ENCODE data around the gene POFUT2. TPM values are rescaled to one million over a fixed set of nuclear protein-coding genes. Genes with fewer than 3 reads are reported as not detected.

POFUT2 gene
- total RNA-seq, 2 donors from 2014 or later: 48.5 to 66.4 TPM

- Mint-ChIP-seq H3K27ac (no peak overlapping the region), H3K4me3 (peak overlapping the region; percentile 25), H3K27me3 (peaks cover 6% of the 10 kb centered on the region), H3K4me1 (peaks cover 14% of the 10 kb centered on the region), H3K36me3 (ENCODE audit: low read depth) (no peaks in the 10 kb centered on the region)
- H3K9me3 ChIP-seq (ENCODE audit: control insufficient read depth, low read length, poor library complexity, severe bottlenecking): no peaks in the 10 kb centered on the region
- no peak for ATAC-seq
- no peak for DNase-seq
Observed at GRCh38 chr21:45234127-45234526, 53.6 kb downstream of the POFUT2 start.

GRCh38 chr21:45231705-45232104 lies 56.0 kb downstream of the POFUT2 start:
- ATAC-seq (no peak), DNase-seq (no peak)
- H3K4me1 Mint-ChIP-seq: peaks cover 25% of the 10 kb centered on the region
- H3K36me3 Mint-ChIP-seq (ENCODE audit: low read depth): peaks cover 2% of the 10 kb centered on the region
- peaks cover 6% of the 10 kb centered on the region for H3K27me3 Mint-ChIP-seq
- no peak overlapping the region for H3K4me3 Mint-ChIP-seq
- peak overlapping the region; percentile 60 for H3K27ac Mint-ChIP-seq
- no peaks in the 10 kb centered on the region for H3K9me3 ChIP-seq (ENCODE audit: control insufficient read depth, low read length, poor library complexity, severe bottlenecking)

- Mint-ChIP-seq H3K4me3 (peak overlapping the region; percentile 60), H3K27me3 (no peaks in the 10 kb centered on the region), H3K4me1 (peaks cover 36% of the 10 kb centered on the region), H3K27ac (no peak overlapping the region), H3K36me3 (ENCODE audit: low read depth) (peaks cover 2% of the 10 kb centered on the region)
- no peaks in the 10 kb centered on the region for H3K9me3 ChIP-seq (ENCODE audit: control insufficient read depth, low read length, poor library complexity, severe bottlenecking)
- no peak for ATAC-seq
- no peak for DNase-seq
Observed at GRCh38 chr21:45228656-45229240, 58.9 kb downstream of the POFUT2 start.

GRCh38 chr21:45228171-45228641 lies 59.5 kb downstream of the POFUT2 start:
- H3K9me3 ChIP-seq (ENCODE audit: control insufficient read depth, low read length, poor library complexity, severe bottlenecking): no peaks in the 10 kb centered on the region
- DNase-seq (peak in 2 of 3 donors; percentile 19 to 32), ATAC-seq (peak; percentile 45)
- H3K27ac Mint-ChIP-seq: peak overlapping the region; percentile 95
- H3K27me3 Mint-ChIP-seq: no peaks in the 10 kb centered on the region
- peaks cover 2% of the 10 kb centered on the region for H3K36me3 Mint-ChIP-seq (ENCODE audit: low read depth)
- H3K4me3 Mint-ChIP-seq: peak overlapping the region; percentile 52
- H3K4me1 Mint-ChIP-seq: peaks cover 36% of the 10 kb centered on the region

GRCh38 chr21:45227735-45228134 lies 60.0 kb downstream of the POFUT2 start:
- no peaks in the 10 kb centered on the region for H3K9me3 ChIP-seq (ENCODE audit: control insufficient read depth, low read length, poor library complexity, severe bottlenecking)
- peaks cover 2% of the 10 kb centered on the region for H3K36me3 Mint-ChIP-seq (ENCODE audit: low read depth)
- peaks cover 36% of the 10 kb centered on the region for H3K4me1 Mint-ChIP-seq
- peak overlapping the region; percentile 95 for H3K27ac Mint-ChIP-seq
- ATAC-seq: no peak
- H3K4me3 Mint-ChIP-seq: peak overlapping the region; percentile 52
- no peaks in the 10 kb centered on the region for H3K27me3 Mint-ChIP-seq
- no peak for DNase-seq

- Mint-ChIP-seq H3K36me3 (ENCODE audit: low read depth) (peaks cover 2% of the 10 kb centered on the region), H3K27me3 (no peaks in the 10 kb centered on the region), H3K27ac (peak overlapping the region; percentile 95), H3K4me1 (peaks cover 31% of the 10 kb centered on the region), H3K4me3 (peak overlapping the region; percentile 58)
- ATAC-seq: peak; percentile 36
- H3K9me3 ChIP-seq (ENCODE audit: control insufficient read depth, low read length, poor library complexity, severe bottlenecking): no peaks in the 10 kb centered on the region
- DNase-seq: no peak
Observed at GRCh38 chr21:45226540-45227326, 61.0 kb downstream of the POFUT2 start.

GRCh38 chr21:45225741-45226327 lies 61.9 kb downstream of the POFUT2 start:
- Mint-ChIP-seq H3K27ac (peak overlapping the region; percentile 95), H3K4me1 (peaks cover 34% of the 10 kb centered on the region), H3K27me3 (no peaks in the 10 kb centered on the region), H3K4me3 (peak overlapping the region; percentile 36), H3K36me3 (ENCODE audit: low read depth) (peaks cover 2% of the 10 kb centered on the region)
- ATAC-seq: no peak
- no peaks in the 10 kb centered on the region for H3K9me3 ChIP-seq (ENCODE audit: control insufficient read depth, low read length, poor library complexity, severe bottlenecking)
- no peak for DNase-seq

- ATAC-seq (peak; percentile 3), DNase-seq (no peak)
- H3K27me3 Mint-ChIP-seq: no peaks in the 10 kb centered on the region
- H3K36me3 Mint-ChIP-seq (ENCODE audit: low read depth): peaks cover 2% of the 10 kb centered on the region
- H3K4me1 Mint-ChIP-seq: peaks cover 34% of the 10 kb centered on the region
- H3K9me3 ChIP-seq (ENCODE audit: control insufficient read depth, low read length, poor library complexity, severe bottlenecking): no peaks in the 10 kb centered on the region
- peak overlapping the region; percentile 95 for H3K27ac Mint-ChIP-seq
- peak overlapping the region; percentile 86 for H3K4me3 Mint-ChIP-seq
Observed at GRCh38 chr21:45225041-45225740, 62.5 kb downstream of the POFUT2 start.

- Mint-ChIP-seq H3K27me3 (no peaks in the 10 kb centered on the region), H3K27ac (peak overlapping the region; percentile 95), H3K4me3 (peak overlapping the region; percentile 86), H3K4me1 (peaks cover 34% of the 10 kb centered on the region), H3K36me3 (ENCODE audit: low read depth) (peaks cover 2% of the 10 kb centered on the region)
- peak; percentile 62 to 72 (median 69) for DNase-seq
- ATAC-seq: peak; percentile 84
- no peaks in the 10 kb centered on the region for H3K9me3 ChIP-seq (ENCODE audit: control insufficient read depth, low read length, poor library complexity, severe bottlenecking)
Observed at GRCh38 chr21:45224189-45224938, 63.3 kb downstream of the POFUT2 start.

- peak in 1 of 3 donors; percentile 15 for DNase-seq
- H3K4me1 Mint-ChIP-seq: peaks cover 32% of the 10 kb centered on the region
- H3K9me3 ChIP-seq (ENCODE audit: control insufficient read depth, low read length, poor library complexity, severe bottlenecking): no peaks in the 10 kb centered on the region
- H3K27me3 Mint-ChIP-seq: no peaks in the 10 kb centered on the region
- peak overlapping the region; percentile 86 for H3K4me3 Mint-ChIP-seq
- H3K36me3 Mint-ChIP-seq (ENCODE audit: low read depth): peaks cover 2% of the 10 kb centered on the region
- H3K27ac Mint-ChIP-seq: peak overlapping the region; percentile 95
- no peak for ATAC-seq
Observed at GRCh38 chr21:45223236-45224185, 64.2 kb downstream of the POFUT2 start.

- no peaks in the 10 kb centered on the region for H3K9me3 ChIP-seq (ENCODE audit: control insufficient read depth, low read length, poor library complexity, severe bottlenecking)
- ATAC-seq (no peak), DNase-seq (no peak)
- H3K4me3 Mint-ChIP-seq: no peak overlapping the region
- H3K4me1 Mint-ChIP-seq: peaks cover 23% of the 10 kb centered on the region
- H3K27ac Mint-ChIP-seq: no peak overlapping the region
- no peaks in the 10 kb centered on the region for H3K27me3 Mint-ChIP-seq
- H3K36me3 Mint-ChIP-seq (ENCODE audit: low read depth): peaks cover 9% of the 10 kb centered on the region
Observed at GRCh38 chr21:45222001-45222400, 65.7 kb downstream of the POFUT2 start.
